ENCODE data around the gene ABLIM3. TPM values are rescaled to one million over a fixed set of nuclear protein-coding genes. Genes with fewer than 3 reads are reported as not detected.

Gene ABLIM3
- total RNA-seq, 1 donor from 2014 or later: not detected

DNA sequence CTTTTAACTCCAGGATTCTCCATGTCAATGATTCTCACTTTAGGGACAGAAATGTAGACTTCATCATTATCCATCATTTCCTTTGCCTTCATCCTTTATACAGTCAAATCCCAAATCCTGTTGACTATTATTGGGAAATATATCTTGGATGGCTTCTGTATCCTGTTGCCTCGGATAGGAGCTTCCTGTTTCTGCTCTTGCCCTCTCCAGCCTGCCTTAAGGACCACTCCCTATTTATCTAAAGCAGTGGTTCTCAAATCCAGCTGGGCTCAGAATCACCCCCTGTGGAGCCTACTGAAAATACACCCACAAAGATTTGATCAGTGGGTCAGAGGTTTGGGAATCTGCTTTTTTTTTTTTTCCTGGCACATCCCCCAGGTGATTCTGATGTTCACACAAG lies 138.8 kb downstream of the ABLIM3 start:
- peaks cover 4% of the 10 kb centered on the region for H3K27me3 Mint-ChIP-seq (ENCODE audit: insufficient read depth, low read depth)
- no peak overlapping the region for H3K27ac Mint-ChIP-seq
- H3K36me3 Mint-ChIP-seq: no peaks in the 10 kb centered on the region
- Histone ChIP-seq H3K4me3 (no peak overlapping the region), H3K9me3 (ENCODE audit: low read depth) (no peaks in the 10 kb centered on the region), H4K20me1 (ENCODE audit: low read depth) (no peaks in the 10 kb centered on the region), H3K36me3 (no peaks in the 10 kb centered on the region), H3K27ac (no peak overlapping the region), H2AFZ (replicated peaks) (no peak overlapping the region), H3F3A (ENCODE audit: low read depth) (no peaks in the 10 kb centered on the region), H3K9ac (no peak overlapping the region), H3K4me2 (no peak overlapping the region), H3K27me3 (peaks cover 16% of the 10 kb centered on the region), H3K79me2 (ENCODE audit: low read depth) (no peaks in the 10 kb centered on the region), H3K4me1 (no peaks in the 10 kb centered on the region)
- no peak for DNase-seq (ENCODE audit: low spot score)
- H3K4me3 Mint-ChIP-seq: no peak overlapping the region
- H3K4me1 Mint-ChIP-seq: peaks cover 3% of the 10 kb centered on the region
- TF ChIP-seq EZH2 (IDR thresholded peaks at IDR 0.05): no peak
- TF ChIP-seq, protein P1, sequence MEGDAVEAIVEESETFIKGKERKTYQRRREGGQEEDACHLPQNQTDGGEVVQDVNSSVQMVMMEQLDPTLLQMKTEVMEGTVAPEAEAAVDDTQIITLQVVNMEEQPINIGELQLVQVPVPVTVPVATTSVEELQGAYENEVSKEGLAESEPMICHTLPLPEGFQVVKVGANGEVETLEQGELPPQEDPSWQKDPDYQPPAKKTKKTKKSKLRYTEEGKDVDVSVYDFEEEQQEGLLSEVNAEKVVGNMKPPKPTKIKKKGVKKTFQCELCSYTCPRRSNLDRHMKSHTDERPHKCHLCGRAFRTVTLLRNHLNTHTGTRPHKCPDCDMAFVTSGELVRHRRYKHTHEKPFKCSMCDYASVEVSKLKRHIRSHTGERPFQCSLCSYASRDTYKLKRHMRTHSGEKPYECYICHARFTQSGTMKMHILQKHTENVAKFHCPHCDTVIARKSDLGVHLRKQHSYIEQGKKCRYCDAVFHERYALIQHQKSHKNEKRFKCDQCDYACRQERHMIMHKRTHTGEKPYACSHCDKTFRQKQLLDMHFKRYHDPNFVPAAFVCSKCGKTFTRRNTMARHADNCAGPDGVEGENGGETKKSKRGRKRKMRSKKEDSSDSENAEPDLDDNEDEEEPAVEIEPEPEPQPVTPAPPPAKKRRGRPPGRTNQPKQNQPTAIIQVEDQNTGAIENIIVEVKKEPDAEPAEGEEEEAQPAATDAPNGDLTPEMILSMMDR (IDR thresholded peaks at IDR 0.05): no peak
- no peak for TF ChIP-seq EZH2phosphoT487 (IDR thresholded peaks at IDR 0.05)
- no peaks in the 10 kb centered on the region for H3K9me3 Mint-ChIP-seq

DNA sequence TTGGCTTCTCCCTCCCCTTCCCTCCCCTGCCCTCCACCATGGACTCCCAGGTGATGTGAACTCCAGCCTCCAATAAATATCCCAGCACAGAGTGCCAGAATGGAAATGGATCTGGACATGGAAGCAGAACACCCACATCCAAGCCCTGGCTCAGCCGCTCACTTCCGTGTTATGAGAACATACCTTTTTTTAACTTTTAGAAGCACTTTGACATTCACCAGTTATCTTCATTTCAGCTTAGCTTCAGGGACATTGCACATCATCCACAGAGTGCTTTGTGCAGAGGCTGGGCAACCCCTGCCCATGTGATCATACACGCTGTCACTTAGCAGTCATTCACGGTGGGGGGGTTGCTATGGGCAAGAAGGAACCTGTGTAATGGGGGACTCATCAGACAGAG lies 139.5 kb downstream of the ABLIM3 start:
- H4K20me1 ChIP-seq (ENCODE audit: low read depth): no peaks in the 10 kb centered on the region
- Mint-ChIP-seq H3K36me3 (no peaks in the 10 kb centered on the region), H3K4me1 (peaks cover 3% of the 10 kb centered on the region), H3K27me3 (ENCODE audit: insufficient read depth, low read depth) (peaks cover 4% of the 10 kb centered on the region), H3K27ac (no peak overlapping the region), H3K9me3 (no peaks in the 10 kb centered on the region), H3K4me3 (no peak overlapping the region)
- no peak overlapping the region for H3K4me2 ChIP-seq
- no peaks in the 10 kb centered on the region for H3K79me2 ChIP-seq (ENCODE audit: low read depth)
- peaks cover 14% of the 10 kb centered on the region for H3K27me3 ChIP-seq
- TF ChIP-seq EZH2 (IDR thresholded peaks at IDR 0.05): no peak
- TF ChIP-seq, protein P1 (IDR thresholded peaks at IDR 0.05): no peak
- H3K4me1 ChIP-seq: no peaks in the 10 kb centered on the region
- H3K4me3 ChIP-seq: no peak overlapping the region
- no peaks in the 10 kb centered on the region for H3K36me3 ChIP-seq
- H3K9me3 ChIP-seq (ENCODE audit: low read depth): no peaks in the 10 kb centered on the region
- DNase-seq (ENCODE audit: low spot score): no peak
- H2AFZ ChIP-seq (replicated peaks): no peak overlapping the region
- no peak overlapping the region for H3K9ac ChIP-seq
- no peak overlapping the region for H3K27ac ChIP-seq
- H3F3A ChIP-seq (ENCODE audit: low read depth): no peaks in the 10 kb centered on the region

DNA sequence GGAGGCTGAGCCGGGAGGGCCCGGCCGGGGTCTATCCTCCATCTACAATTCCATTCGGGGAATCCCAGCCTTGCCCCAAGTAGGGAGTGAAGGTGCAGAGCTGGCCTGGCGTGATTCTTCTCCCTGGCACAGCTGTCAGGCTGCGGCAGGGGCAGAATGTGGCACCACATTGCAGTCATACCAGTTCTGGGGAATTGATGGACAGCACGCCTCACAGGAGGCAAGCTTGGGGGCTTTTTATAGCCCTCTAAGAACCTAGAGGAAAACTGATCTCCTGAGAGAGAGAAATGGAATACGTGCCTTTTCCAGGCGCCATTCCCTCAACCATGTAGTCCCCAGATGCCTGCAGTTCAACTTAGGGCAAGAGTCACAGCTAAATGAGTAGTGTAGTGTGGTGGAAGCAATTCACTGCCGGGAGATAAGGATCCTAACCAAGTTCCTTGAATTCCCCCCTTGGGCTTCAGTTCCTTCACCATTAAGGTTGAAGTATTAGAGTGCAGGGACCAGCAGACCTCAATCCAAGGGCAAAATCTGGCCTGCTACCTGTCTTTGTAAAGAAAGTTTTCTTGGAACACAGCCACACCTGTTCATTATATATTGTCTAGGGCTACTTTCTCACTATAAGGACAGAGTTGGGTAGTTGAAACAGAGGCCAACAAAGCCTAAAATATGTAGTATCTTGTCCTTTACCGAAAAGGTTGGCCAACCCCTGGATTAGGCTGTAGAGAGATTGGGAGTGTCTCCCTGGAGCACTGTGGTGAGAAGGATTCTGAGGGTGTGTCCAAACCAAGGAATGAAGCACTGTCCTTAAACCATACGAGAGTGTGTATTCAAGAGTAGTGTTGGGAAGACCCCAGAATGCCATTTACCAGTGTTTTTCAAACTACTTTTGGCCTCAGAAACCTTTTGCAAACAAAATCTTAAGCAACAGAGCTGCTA lies 141.0 kb downstream of the ABLIM3 start:
- no peak overlapping the region for H3K27ac ChIP-seq
- H2AFZ ChIP-seq (replicated peaks): no peak overlapping the region
- no peaks in the 10 kb centered on the region for H4K20me1 ChIP-seq (ENCODE audit: low read depth)
- H3F3A ChIP-seq (ENCODE audit: low read depth): no peaks in the 10 kb centered on the region
- H3K4me3 ChIP-seq: no peak overlapping the region
- no peaks in the 10 kb centered on the region for H3K36me3 ChIP-seq
- H3K27me3 Mint-ChIP-seq (ENCODE audit: insufficient read depth, low read depth): peaks cover 4% of the 10 kb centered on the region
- H3K9me3 Mint-ChIP-seq: no peaks in the 10 kb centered on the region
- no peak overlapping the region for H3K4me2 ChIP-seq
- H3K4me3 Mint-ChIP-seq: no peak overlapping the region
- no peak for DNase-seq (ENCODE audit: low spot score)
- no peaks in the 10 kb centered on the region for H3K4me1 ChIP-seq
- H3K9me3 ChIP-seq (ENCODE audit: low read depth): no peaks in the 10 kb centered on the region
- TF ChIP-seq, protein P1 (IDR thresholded peaks at IDR 0.05): no peak
- TF ChIP-seq EZH2 (IDR thresholded peaks at IDR 0.05) (no peak), EZH2phosphoT487 (IDR thresholded peaks at IDR 0.05) (no peak)
- no peaks in the 10 kb centered on the region for H3K79me2 ChIP-seq (ENCODE audit: low read depth)
- peaks cover 4% of the 10 kb centered on the region for H3K27me3 ChIP-seq
- H3K36me3 Mint-ChIP-seq: no peaks in the 10 kb centered on the region
- no peak overlapping the region for H3K9ac ChIP-seq
- H3K4me1 Mint-ChIP-seq: peaks cover 3% of the 10 kb centered on the region
- H3K27ac Mint-ChIP-seq: no peak overlapping the region
